PC-3 (cell line): Measurements from ENCODE around the gene FBXW4.

ENCODE experiments used
- EZH2 ChIP-seq: fragments of 300-600 bp; sonication (generic); IDR thresholded peaks from one replicate; pipeline ENCODE4 v1.6.1; 2017; ENCODE audit warnings: antibody characterized with exemption, mild to moderate bottlenecking, low read length; ENCODE audit not compliant: unreplicated experiment
- TF ChIP-seq, protein P1 (sequence below): fragments of 300-600 bp; sonication (generic); conservative IDR thresholded peaks from 2 replicates; pipeline ENCODE4 v1.5.1; 2017; ENCODE audit warnings: antibody characterized with exemption, low read depth, mild to moderate bottlenecking, low read length

GRCh38 chr10:101687071-101687658 is 7.8 kb downstream of the FBXW4 start:
- TF ChIP-seq, protein P1, sequence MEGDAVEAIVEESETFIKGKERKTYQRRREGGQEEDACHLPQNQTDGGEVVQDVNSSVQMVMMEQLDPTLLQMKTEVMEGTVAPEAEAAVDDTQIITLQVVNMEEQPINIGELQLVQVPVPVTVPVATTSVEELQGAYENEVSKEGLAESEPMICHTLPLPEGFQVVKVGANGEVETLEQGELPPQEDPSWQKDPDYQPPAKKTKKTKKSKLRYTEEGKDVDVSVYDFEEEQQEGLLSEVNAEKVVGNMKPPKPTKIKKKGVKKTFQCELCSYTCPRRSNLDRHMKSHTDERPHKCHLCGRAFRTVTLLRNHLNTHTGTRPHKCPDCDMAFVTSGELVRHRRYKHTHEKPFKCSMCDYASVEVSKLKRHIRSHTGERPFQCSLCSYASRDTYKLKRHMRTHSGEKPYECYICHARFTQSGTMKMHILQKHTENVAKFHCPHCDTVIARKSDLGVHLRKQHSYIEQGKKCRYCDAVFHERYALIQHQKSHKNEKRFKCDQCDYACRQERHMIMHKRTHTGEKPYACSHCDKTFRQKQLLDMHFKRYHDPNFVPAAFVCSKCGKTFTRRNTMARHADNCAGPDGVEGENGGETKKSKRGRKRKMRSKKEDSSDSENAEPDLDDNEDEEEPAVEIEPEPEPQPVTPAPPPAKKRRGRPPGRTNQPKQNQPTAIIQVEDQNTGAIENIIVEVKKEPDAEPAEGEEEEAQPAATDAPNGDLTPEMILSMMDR: no peak
- no peak for TF ChIP-seq EZH2
